GM18520 (cell line): ENCODE data around the gene CFAP46.
"Not testable (repeated sequence)": the region's sequence is repeated elsewhere in the genome, so short reads cannot be mapped to it uniquely, and the experiment has no call there.

Experiments used
- ATAC-seq: cut with Tn5 transposase; IDR thresholded peaks from one replicate; pipeline ENCODE4 v1.9.1; 2021; ENCODE audit not compliant: unreplicated experiment

CFAP46 gene

GRCh38 chr10:132793213-132793612 is 149.2 kb downstream of the CFAP46 start:
- ATAC-seq = no peak

GRCh38 chr10:132792796-132793195 is 149.6 kb downstream of the CFAP46 start:
- ATAC-seq = no peak

- not testable (repeated sequence) for ATAC-seq
These were observed 150.3 kb downstream of the CFAP46 start for GRCh38 chr10:132792099-132792498.

GRCh38 chr10:132790934-132791829 is 151.2 kb downstream of the CFAP46 start:
- no peak for ATAC-seq

- ATAC-seq = no peak
These were observed 151.9 kb downstream of the CFAP46 start for GRCh38 chr10:132790470-132790869.

- no peak for ATAC-seq
These were observed 152.7 kb downstream of the CFAP46 start for GRCh38 chr10:132789659-132790148.

- no peak for ATAC-seq
These were observed 153.5 kb downstream of the CFAP46 start for GRCh38 chr10:132788831-132789219.

GRCh38 chr10:132788180-132788830 is 154.1 kb downstream of the CFAP46 start:
- ATAC-seq = no peak

- no peak for ATAC-seq
These were observed 154.7 kb downstream of the CFAP46 start for GRCh38 chr10:132787495-132788179.

GRCh38 chr10:132786884-132787494 is 155.4 kb downstream of the CFAP46 start:
- no peak for ATAC-seq

GRCh38 chr10:132786476-132786883 is 155.9 kb downstream of the CFAP46 start:
- ATAC-seq = no peak

GRCh38 chr10:132785723-132786475 is 156.5 kb downstream of the CFAP46 start, which contains the start of gene NKX6-2:
Gene NKX6-2, minus strand, starts transcription at chr10:132786147. Its CDS starts 199 bp downstream, at chr10:132785948.
- ATAC-seq = no peak

- no peak for ATAC-seq
These were observed 157.3 kb downstream of the CFAP46 start for GRCh38 chr10:132784866-132785722.

GRCh38 chr10:132783940-132784865 is 158.2 kb downstream of the CFAP46 start:
- ATAC-seq = no peak

- ATAC-seq = no peak
These were observed 159.0 kb downstream of the CFAP46 start for GRCh38 chr10:132783165-132783939.

- no peak for ATAC-seq
These were observed 160.8 kb downstream of the CFAP46 start for GRCh38 chr10:132781556-132781955.

GRCh38 chr10:132780356-132780755 is 162.0 kb downstream of the CFAP46 start:
- ATAC-seq = no peak
